A549 (cell line): Measurements from ENCODE around the gene GLS.

ENCODE experiments used
- BHLHE40 ChIP-seq: IDR thresholded peaks from 2 replicates; pipeline ENCODE4 v1.6.1; 2012; ENCODE audit warnings: low read depth, low read length, inconsistent platforms
- EHMT2 ChIP-seq: fragments of 200-600 bp; sonication (generic); IDR thresholded peaks from 2 replicates; pipeline ENCODE4 v1.6.1; 2016; ENCODE audit warnings: antibody characterized with exemption, low read depth, mild to moderate bottlenecking, moderate library complexity
- EP300 ChIP-seq, 2 experiments: fragments of >200 bp; sonication (Bioruptor Twin); formaldehyde crosslinking; IDR thresholded peaks; 2 replicates in 1 of 2; 3 replicates in 1 of 2; pipeline ENCODE4 v1.6.1; 2016 to 2017
- FOSB ChIP-seq: fragments of 250-450 bp; sonication (Bioruptor Pico); IDR thresholded peaks from 2 replicates; pipeline ENCODE4 v1.5.0; 2020; ENCODE audit warnings: mild to moderate bottlenecking, moderate library complexity
- NFE2L2 ChIP-seq: fragments of 150-350 bp; conservative IDR thresholded peaks from 2 replicates; pipeline ENCODE4 v1.6.1; 2014; ENCODE audit warnings: low read length
- POLR2A ChIP-seq: IDR thresholded peaks from 2 replicates; pipeline ENCODE4 v1.6.1; 2012; ENCODE audit warnings: mild to moderate bottlenecking, low read length
- ZC3H11A ChIP-seq: fragments of 450-650 bp; IDR thresholded peaks from 2 replicates; pipeline ENCODE4 v1.6.1; 2014; ENCODE audit warnings: antibody characterized with exemption, mild to moderate bottlenecking
- ZSCAN20 ChIP-seq: fragments of 250-450 bp; sonication (Bioruptor Pico); IDR thresholded peaks from 2 replicates; pipeline ENCODE4 v1.8.0; 2022; ENCODE audit warnings: mild to moderate bottlenecking, moderate library complexity
- TF ChIP-seq, protein P1 (sequence below): IDR thresholded peaks from 2 replicates; pipeline ENCODE4 v1.6.1; 2012
- TF ChIP-seq, protein P2 (sequence below): fragments of >200 bp; sonication (Bioruptor Twin); formaldehyde crosslinking; IDR thresholded peaks from 3 replicates; pipeline ENCODE4 v1.5.1; 2016
- TF ChIP-seq, protein P3 (sequence below): fragments of 200-600 bp; sonication (generic); IDR thresholded peaks from 2 replicates; pipeline ENCODE4 v1.6.1; 2016; ENCODE audit warnings: antibody characterized with exemption, mild to moderate bottlenecking, moderate library complexity

DNA sequence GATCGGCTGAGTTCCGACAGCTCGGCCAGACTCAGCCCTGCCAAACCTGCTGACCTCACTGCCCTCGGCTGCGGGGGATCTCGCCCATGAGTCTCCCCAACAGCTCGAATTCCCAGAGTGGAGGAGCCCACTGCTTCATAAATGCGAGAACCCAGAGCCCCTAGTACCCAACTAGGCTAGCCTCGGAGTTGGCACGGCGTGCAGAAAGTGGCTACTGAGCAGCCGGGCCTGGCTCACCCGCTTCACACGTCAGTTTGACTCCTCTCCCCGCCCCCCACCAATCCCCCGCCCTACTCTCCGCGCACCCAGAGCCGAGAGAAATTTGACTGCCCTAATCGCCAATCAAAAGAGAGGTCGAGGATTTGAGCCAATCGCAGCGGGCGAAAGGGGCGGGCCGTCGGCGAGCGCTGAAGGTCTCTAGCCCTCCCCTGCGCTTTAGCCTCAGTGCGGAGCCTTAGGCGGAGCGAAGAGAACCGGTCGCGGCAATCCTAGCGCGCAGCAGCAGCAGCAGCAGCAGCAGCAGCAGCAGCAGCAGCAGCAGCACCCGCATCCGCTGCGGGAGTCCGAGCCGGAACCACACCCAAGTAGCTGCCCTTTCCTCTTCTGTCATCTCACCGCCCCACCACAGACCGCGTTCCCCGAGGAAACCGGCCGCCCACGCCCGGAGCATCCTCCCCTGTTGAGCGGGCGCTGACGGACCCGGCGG is at the start of gene GLS:
- no peak for TF ChIP-seq EHMT2
- TF ChIP-seq, protein P1, sequence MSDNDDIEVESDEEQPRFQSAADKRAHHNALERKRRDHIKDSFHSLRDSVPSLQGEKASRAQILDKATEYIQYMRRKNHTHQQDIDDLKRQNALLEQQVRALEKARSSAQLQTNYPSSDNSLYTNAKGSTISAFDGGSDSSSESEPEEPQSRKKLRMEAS, result peak; percentile 68
- TF ChIP-seq, protein P2, sequence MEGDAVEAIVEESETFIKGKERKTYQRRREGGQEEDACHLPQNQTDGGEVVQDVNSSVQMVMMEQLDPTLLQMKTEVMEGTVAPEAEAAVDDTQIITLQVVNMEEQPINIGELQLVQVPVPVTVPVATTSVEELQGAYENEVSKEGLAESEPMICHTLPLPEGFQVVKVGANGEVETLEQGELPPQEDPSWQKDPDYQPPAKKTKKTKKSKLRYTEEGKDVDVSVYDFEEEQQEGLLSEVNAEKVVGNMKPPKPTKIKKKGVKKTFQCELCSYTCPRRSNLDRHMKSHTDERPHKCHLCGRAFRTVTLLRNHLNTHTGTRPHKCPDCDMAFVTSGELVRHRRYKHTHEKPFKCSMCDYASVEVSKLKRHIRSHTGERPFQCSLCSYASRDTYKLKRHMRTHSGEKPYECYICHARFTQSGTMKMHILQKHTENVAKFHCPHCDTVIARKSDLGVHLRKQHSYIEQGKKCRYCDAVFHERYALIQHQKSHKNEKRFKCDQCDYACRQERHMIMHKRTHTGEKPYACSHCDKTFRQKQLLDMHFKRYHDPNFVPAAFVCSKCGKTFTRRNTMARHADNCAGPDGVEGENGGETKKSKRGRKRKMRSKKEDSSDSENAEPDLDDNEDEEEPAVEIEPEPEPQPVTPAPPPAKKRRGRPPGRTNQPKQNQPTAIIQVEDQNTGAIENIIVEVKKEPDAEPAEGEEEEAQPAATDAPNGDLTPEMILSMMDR, result no peak
- TF ChIP-seq POLR2A, result peak; percentile 96
- TF ChIP-seq ZC3H11A, result no peak
- TF ChIP-seq, protein P3, sequence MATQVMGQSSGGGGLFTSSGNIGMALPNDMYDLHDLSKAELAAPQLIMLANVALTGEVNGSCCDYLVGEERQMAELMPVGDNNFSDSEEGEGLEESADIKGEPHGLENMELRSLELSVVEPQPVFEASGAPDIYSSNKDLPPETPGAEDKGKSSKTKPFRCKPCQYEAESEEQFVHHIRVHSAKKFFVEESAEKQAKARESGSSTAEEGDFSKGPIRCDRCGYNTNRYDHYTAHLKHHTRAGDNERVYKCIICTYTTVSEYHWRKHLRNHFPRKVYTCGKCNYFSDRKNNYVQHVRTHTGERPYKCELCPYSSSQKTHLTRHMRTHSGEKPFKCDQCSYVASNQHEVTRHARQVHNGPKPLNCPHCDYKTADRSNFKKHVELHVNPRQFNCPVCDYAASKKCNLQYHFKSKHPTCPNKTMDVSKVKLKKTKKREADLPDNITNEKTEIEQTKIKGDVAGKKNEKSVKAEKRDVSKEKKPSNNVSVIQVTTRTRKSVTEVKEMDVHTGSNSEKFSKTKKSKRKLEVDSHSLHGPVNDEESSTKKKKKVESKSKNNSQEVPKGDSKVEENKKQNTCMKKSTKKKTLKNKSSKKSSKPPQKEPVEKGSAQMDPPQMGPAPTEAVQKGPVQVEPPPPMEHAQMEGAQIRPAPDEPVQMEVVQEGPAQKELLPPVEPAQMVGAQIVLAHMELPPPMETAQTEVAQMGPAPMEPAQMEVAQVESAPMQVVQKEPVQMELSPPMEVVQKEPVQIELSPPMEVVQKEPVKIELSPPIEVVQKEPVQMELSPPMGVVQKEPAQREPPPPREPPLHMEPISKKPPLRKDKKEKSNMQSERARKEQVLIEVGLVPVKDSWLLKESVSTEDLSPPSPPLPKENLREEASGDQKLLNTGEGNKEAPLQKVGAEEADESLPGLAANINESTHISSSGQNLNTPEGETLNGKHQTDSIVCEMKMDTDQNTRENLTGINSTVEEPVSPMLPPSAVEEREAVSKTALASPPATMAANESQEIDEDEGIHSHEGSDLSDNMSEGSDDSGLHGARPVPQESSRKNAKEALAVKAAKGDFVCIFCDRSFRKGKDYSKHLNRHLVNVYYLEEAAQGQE, result no peak
- TF ChIP-seq BHLHE40, result no peak
- TF ChIP-seq FOSB (CRISPR knock-in tag), result no peak
- no peak for TF ChIP-seq EP300 (IDR thresholded peaks at IDR 0.05)
- no peak for TF ChIP-seq ZSCAN20
- no peak for TF ChIP-seq NFE2L2
